GM12801 (cell line): ENCODE data around the gene ZNF534.

Source experiments
- TF ChIP-seq, protein P1 (sequence below): IDR thresholded peaks from one replicate; pipeline ENCODE4 v1.5.1; 2011; ENCODE audit warnings: control low read depth; ENCODE audit not compliant: insufficient read length; ENCODE audit errors: extremely low read depth

Gene ZNF534

DNA sequence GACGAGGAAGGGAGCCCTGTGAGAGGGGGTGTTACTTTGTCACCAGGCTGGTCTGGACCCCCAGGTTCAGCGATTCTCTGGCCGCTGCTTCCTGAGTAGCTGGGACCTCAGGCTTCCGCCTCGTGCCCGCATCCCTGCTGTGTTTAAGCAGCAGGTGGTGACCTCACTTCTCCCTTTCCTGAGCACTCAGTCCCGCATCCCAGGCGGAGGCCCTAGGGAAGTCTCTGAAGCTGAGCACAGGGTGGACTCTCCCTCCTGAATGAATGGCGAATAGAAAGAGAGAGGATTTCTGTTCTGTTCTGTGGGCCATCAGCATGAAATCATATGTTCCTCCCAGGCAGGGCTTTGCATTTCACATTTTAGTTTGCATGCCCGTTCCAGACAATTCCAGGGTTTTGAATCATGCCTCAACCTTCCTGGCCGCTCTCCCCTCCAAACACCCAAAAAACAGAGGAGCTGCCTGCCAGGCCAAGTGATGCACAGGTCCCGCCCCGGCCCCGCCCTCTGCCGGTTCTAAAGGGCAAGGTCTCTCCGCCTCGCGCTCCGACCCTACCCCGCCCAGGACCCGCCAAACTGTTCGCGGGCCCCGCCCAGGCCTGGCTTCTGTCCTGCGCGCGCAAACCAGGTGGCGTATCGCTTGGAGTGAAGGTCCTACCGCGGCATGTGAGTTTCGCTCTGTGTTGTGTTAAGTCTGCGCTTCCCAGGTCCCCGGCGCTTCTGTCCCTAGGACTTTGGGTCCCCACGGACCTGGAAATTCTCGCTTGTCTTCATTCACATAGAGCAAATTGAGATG, 63.4 kb downstream of the ZNF534 start:
- TF ChIP-seq, protein P1, sequence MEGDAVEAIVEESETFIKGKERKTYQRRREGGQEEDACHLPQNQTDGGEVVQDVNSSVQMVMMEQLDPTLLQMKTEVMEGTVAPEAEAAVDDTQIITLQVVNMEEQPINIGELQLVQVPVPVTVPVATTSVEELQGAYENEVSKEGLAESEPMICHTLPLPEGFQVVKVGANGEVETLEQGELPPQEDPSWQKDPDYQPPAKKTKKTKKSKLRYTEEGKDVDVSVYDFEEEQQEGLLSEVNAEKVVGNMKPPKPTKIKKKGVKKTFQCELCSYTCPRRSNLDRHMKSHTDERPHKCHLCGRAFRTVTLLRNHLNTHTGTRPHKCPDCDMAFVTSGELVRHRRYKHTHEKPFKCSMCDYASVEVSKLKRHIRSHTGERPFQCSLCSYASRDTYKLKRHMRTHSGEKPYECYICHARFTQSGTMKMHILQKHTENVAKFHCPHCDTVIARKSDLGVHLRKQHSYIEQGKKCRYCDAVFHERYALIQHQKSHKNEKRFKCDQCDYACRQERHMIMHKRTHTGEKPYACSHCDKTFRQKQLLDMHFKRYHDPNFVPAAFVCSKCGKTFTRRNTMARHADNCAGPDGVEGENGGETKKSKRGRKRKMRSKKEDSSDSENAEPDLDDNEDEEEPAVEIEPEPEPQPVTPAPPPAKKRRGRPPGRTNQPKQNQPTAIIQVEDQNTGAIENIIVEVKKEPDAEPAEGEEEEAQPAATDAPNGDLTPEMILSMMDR: no peak

DNA sequence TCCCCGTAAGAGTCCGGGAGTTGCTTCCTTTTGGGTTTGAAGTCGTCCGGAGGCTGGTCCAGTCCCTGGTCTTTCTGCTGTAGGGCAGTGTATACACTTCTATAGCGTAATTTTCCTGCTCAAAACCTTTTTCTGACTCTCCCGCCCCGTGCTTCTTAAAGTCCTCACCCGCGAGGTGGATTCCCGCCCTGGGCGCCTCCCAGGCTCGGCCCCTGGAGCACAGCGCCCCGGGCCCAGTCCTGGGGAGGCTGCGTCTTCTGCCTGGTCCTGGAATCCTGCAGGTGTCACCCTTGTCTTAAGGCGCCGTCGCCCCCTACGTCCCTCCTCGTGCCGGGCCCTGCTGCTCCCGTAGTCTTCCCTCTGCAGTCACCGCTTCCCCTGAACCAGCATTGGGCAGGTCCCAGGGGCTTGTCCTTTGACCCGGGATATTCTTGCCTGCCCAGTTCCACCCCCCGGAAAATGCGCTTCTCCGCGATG, 64.1 kb downstream of the ZNF534 start:
- TF ChIP-seq, protein P1: no peak

GRCh38 chr19:52494518-52494917, 65.6 kb downstream of the ZNF534 start:
- TF ChIP-seq, protein P1: no peak

DNA sequence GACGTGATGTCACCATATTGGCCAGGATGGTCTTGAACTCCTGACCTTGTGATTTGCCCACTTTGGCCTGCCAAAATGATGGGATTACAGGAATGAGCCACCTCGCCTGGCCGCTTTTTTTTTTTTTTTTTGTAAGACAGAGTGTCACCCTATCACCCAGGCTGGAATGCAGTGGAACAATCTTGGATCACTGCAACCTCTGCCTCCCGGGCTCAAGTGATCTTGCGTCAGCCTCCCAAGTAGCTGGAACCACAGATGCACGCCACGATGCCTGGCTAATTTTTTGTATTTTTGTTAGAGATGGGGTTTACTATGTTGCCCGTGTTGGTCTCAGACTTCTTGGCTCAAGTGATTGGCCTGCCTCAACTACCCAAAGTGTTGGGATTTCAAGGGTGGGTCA, 69.6 kb downstream of the ZNF534 start:
- TF ChIP-seq, protein P1: no peak
